PC-9 (cell line): ENCODE measurements around the gene CENPB. TPM values are rescaled to one million over a fixed set of nuclear protein-coding genes. Genes with fewer than 3 reads are reported as not detected.

Source experiments
- BruUV-seq: library from RNA; stranded (reverse); fragments of 400-500 nt; replicated peaks from 2 replicates; lab custom pipeline; 2021; lab: Mats Ljungman, UMichigan
- CTCF ChIA-PET: fragments of 300-600 bp; sonication (Branson Sonifier 250); formaldehyde crosslinking; loops from one replicate; lab custom pipeline; 2022; ENCODE audit warnings: antibody characterized with exemption; lab: Charles Lee
- POLR2A ChIA-PET: fragments of 300-600 bp; sonication (Branson Sonifier 250); formaldehyde crosslinking; loops from one replicate; lab custom pipeline; 2022; ENCODE audit warnings: antibody characterized with exemption; ENCODE audit not compliant: unreplicated experiment; lab: Charles Lee
- DNase-seq, 2 experiments: peaks; one replicate each; pipeline versions ENCODE4 v3.0.0 to v3.0.0-alpha.2; 2015 to 2022; ENCODE audit warnings: mixed read lengths in 1 of 2
- H2AFZ ChIP-seq: fragments of 200-600 bp; sonication (generic); 2 replicates; pipeline ENCODE4 v1.8.1; 2017; ENCODE audit warnings: antibody characterized with exemption
- H3F3A ChIP-seq: fragments of 200-600 bp; sonication (generic); 2 replicates; pipeline ENCODE4 v1.8.1; 2017; ENCODE audit warnings: antibody characterized with exemption, mild to moderate bottlenecking, low read depth; ENCODE audit not compliant: insufficient read depth
- H3K27ac ChIP-seq: fragments of 200-600 bp; sonication (generic); 2 replicates; pipeline ENCODE4 v1.6.1; 2016; ENCODE audit warnings: mixed run types
- H3K27me3 ChIP-seq: fragments of 200-600 bp; sonication (generic); 2 replicates; pipeline ENCODE4 v1.6.1; 2016; ENCODE audit warnings: low read depth, mixed run types; ENCODE audit not compliant: insufficient read depth
- H3K36me3 ChIP-seq: fragments of 200-600 bp; sonication (generic); 2 replicates; pipeline ENCODE4 v1.6.1; 2016; ENCODE audit warnings: low read depth, mixed run types
- H3K4me1 ChIP-seq: fragments of 200-600 bp; sonication (generic); replicated peaks from 2 replicates; pipeline ENCODE4 v1.6.1; 2016; ENCODE audit warnings: mixed run types; ENCODE audit not compliant: insufficient read depth
- H3K4me2 ChIP-seq: fragments of 200-600 bp; sonication (generic); 2 replicates; pipeline ENCODE4 v1.6.1; 2017; ENCODE audit warnings: mixed run types
- H3K4me3 ChIP-seq: fragments of 200-600 bp; sonication (generic); 2 replicates; pipeline ENCODE4 v1.6.1; 2016; ENCODE audit warnings: mixed run types
- H3K79me2 ChIP-seq: fragments of 200-600 bp; sonication (generic); 2 replicates; pipeline ENCODE4 v1.6.1; 2017; ENCODE audit warnings: low read depth, mixed run types
- H3K9me2 ChIP-seq: fragments of 200-600 bp; sonication (generic); 2 replicates; pipeline ENCODE4 v1.8.1; 2017; ENCODE audit warnings: mild to moderate bottlenecking; ENCODE audit not compliant: insufficient read depth
- H3K9me3 ChIP-seq: fragments of 200-600 bp; sonication (generic); 2 replicates; pipeline ENCODE4 v1.8.1; 2016; ENCODE audit warnings: low read depth; ENCODE audit not compliant: insufficient read depth
- H4K20me1 ChIP-seq: fragments of 200-600 bp; sonication (generic); 2 replicates; pipeline ENCODE4 v1.8.1; 2017; ENCODE audit not compliant: insufficient read depth
- EZH2 ChIP-seq: fragments of 200-600 bp; sonication (generic); IDR thresholded peaks from 2 replicates; pipeline ENCODE4 v1.8.0; 2017; ENCODE audit warnings: antibody characterized with exemption, low read depth
- intact Hi-C: fragments of 100-400 bp; cut with micrococcal nuclease; formaldehyde crosslinking; loops from one replicate; pipeline ENCODE4 v1.10.0; 2022; ENCODE audit not compliant: unreplicated experiment
- total RNA-seq: library from RNA; stranded (reverse); gene quantifications from 2 replicates; pipeline ENCODE4 v1.2.3, GENCODE V29; 2021
- TF ChIP-seq, protein P1 (sequence below): fragments of 200-600 bp; sonication (generic); conservative IDR thresholded peaks from 2 replicates; pipeline ENCODE4 v1.6.1; 2017; ENCODE audit warnings: mixed run types, antibody characterized with exemption, mild to moderate bottlenecking, moderate library complexity

CENPB gene
- total RNA-seq, 1 experiment from 2014 or later = 70.8 TPM

DNA sequence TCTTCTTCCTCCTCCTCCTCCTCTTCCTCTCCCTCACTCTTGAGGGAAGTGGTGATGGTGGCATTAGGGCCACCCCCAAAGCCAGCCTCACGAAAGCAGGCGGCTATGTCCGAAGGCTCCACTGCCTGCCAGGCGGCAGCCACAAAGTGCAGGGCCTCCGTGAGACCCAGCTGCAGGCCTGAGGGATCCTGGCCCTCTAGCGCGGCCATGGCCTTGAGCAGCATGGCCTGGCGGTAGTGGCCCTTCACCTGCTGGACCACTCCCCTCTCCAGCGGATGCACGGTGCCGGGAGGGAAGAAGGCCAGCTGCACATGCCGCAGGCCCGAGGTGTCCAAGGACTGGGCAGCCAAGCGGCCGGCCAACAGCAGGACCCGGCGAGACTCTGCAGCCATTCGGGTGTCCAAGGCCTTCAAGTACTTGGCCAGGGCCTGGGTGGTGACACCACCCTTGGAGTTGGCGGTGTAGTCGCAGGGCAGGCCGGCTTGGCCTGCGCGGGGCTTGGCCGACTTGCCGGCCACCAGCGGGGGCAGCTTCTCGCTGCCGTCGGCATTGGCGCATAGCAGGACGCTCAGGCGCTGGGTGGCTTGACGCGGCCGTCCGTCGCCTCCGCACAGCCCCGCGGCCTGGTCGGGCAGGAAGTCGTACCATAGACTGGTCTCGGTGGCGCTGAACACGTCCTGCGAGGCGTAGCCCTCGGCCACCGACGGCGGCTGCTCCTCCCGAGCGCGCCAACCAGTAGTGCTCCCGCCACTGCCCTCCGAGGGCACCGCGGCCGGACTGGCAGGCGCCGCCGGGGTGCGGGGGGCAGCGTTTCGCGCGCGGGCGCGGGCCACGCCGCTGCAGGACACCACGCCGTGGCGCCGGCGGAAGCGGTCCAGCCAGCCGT is 1.1 kb downstream of the CENPB start:
- peaks cover 38% of the 10 kb centered on the region for H4K20me1 ChIP-seq
- intact Hi-C loops = loop anchor here (1.0 to 10.0 kb wide), 5 partner anchors 35 to 319 kb away; partner anchors contain the start of genes AP5S1, MAVS and RNF24
- peaks cover 34% of the 10 kb centered on the region for H3K79me2 ChIP-seq
- H3K27me3 ChIP-seq = no peaks in the 10 kb centered on the region
- TF ChIP-seq, protein P1, sequence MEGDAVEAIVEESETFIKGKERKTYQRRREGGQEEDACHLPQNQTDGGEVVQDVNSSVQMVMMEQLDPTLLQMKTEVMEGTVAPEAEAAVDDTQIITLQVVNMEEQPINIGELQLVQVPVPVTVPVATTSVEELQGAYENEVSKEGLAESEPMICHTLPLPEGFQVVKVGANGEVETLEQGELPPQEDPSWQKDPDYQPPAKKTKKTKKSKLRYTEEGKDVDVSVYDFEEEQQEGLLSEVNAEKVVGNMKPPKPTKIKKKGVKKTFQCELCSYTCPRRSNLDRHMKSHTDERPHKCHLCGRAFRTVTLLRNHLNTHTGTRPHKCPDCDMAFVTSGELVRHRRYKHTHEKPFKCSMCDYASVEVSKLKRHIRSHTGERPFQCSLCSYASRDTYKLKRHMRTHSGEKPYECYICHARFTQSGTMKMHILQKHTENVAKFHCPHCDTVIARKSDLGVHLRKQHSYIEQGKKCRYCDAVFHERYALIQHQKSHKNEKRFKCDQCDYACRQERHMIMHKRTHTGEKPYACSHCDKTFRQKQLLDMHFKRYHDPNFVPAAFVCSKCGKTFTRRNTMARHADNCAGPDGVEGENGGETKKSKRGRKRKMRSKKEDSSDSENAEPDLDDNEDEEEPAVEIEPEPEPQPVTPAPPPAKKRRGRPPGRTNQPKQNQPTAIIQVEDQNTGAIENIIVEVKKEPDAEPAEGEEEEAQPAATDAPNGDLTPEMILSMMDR = no peak
- no peak for TF ChIP-seq EZH2
- H3K4me1 ChIP-seq = peaks cover 40% of the 10 kb centered on the region
- peak overlapping the region; percentile 68 for H3K4me3 ChIP-seq
- H3K27ac ChIP-seq = no peak overlapping the region
- peak in 1 of 2 experiments; percentile 22 for DNase-seq
- TSS peak; percentile 31 for BruUV-seq
- ChIA-PET POLR2A (interaction anchor here (0.6 kb wide), 1 partner anchor 99 kb away, joined by 4 read pairs; no protein-coding TSS in a partner anchor), CTCF (interaction anchor here (0.6 to 2.1 kb wide), 3 partner anchors 17 to 35 kb away, joined by 3 to 6 read pairs (median 5); partner anchors contain the start of gene AP5S1)
- H2AFZ ChIP-seq = no peak overlapping the region
- no peaks in the 10 kb centered on the region for H3K36me3 ChIP-seq
- H3K4me2 ChIP-seq = peak overlapping the region; percentile 97
- no peaks in the 10 kb centered on the region for H3K9me2 ChIP-seq
- H3F3A ChIP-seq = peaks cover 24% of the 10 kb centered on the region
- H3K9me3 ChIP-seq = no peaks in the 10 kb centered on the region

DNA sequence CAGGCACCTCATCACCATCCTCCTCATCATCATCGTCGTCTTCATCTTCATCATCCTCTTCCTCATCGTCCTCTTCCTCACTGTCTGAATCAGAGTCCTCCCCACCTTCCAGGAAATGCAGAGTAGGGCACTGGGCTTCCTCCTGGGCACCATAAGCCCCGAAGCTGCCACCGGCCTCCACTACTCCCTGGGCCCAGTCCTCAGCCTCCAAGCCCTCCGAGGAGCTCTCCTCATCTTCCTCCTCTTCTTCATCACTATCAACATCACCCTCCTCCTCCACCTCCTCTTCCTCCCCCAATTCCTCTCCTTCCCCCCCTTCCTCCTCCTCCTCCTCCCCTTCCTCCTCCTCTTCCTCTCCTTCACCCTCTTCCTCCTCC is 1.7 kb downstream of the CENPB start:
- Histone ChIP-seq H3F3A (peaks cover 24% of the 10 kb centered on the region), H3K36me3 (no peaks in the 10 kb centered on the region), H3K27me3 (no peaks in the 10 kb centered on the region), H3K27ac (no peak overlapping the region), H3K4me2 (peak overlapping the region; percentile 97), H3K9me2 (no peaks in the 10 kb centered on the region), H3K79me2 (peaks cover 34% of the 10 kb centered on the region), H2AFZ (no peak overlapping the region), H3K9me3 (no peaks in the 10 kb centered on the region), H4K20me1 (peaks cover 38% of the 10 kb centered on the region), H3K4me1 (peaks cover 42% of the 10 kb centered on the region), H3K4me3 (peak overlapping the region; percentile 68; the same call in 1 of the 2 replicates)
- TF ChIP-seq EZH2 = no peak
- TF ChIP-seq, protein P1 = no peak
- no TSS peak for BruUV-seq
- DNase-seq = no peak
- ChIA-PET CTCF (no interaction called here), POLR2A (no interaction called here)
- intact Hi-C loops = loop anchor here (5.0 to 10.0 kb wide), 3 partner anchors 108 to 320 kb away; partner anchors contain the start of gene RNF24

DNA sequence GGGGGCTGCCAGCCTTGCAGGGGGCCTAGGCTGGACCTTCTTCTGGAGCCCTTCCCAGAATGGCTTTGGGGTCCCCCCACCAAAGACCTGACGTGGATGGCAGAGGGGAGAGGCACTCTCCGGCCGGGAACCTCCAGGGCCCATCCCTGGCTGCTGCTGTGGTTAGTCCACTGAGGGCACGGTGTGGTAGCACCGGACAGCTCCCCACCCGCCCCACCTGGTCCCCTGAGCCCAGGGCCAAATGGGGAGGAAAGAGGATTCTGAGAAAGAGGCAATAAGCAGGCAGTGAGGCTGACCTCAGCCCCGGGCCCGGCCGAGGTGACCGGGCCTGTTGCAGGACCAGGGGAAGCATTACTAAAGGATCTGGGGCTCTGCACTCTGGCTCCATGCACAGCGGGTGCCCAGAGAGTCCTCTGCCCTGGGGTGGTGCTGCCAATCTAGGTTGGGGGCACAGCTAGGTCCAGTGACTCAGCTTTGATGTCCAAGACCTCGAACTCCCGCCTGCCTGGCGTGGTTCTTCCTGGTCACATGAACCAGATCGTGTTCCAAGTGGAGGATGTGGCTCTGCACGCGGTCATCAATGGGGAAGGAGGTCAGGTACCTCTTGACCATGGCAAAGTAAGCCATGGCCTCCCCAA is 2.2 kb downstream of the CENPB start:
- TSS peak; percentile 17 for BruUV-seq
- Histone ChIP-seq H3K27ac (no peak overlapping the region), H3K9me3 (no peaks in the 10 kb centered on the region), H3K27me3 (no peaks in the 10 kb centered on the region), H3K4me1 (peaks cover 42% of the 10 kb centered on the region), H3F3A (peaks cover 24% of the 10 kb centered on the region), H3K79me2 (peaks cover 34% of the 10 kb centered on the region), H3K36me3 (no peaks in the 10 kb centered on the region), H2AFZ (no peak overlapping the region), H3K4me2 (peak overlapping the region; percentile 97), H4K20me1 (peaks cover 38% of the 10 kb centered on the region), H3K4me3 (no peak overlapping the region; the same call in 1 of the 2 replicates), H3K9me2 (no peaks in the 10 kb centered on the region)
- ChIA-PET POLR2A (no interaction called here), CTCF (no interaction called here)
- TF ChIP-seq, protein P1 = no peak
- no peak for TF ChIP-seq EZH2
- intact Hi-C loops = loop anchor here (5.0 to 10.0 kb wide), 3 partner anchors 107 to 320 kb away; partner anchors contain the start of gene RNF24
- DNase-seq = no peak
